A673 (cell line): ENCODE results near the gene C4BPA.

Source experiments
- EZH2 ChIP-seq: fragments of 200-600 bp; sonication (generic); IDR thresholded peaks from 2 replicates; pipeline ENCODE4 v1.6.1; 2017; ENCODE audit warnings: borderline replicate concordance, low read depth, mild to moderate bottlenecking, mixed read lengths, antibody characterized with exemption, low read length; ENCODE audit not compliant: poor library complexity, severe bottlenecking
- TF ChIP-seq, protein P1 (sequence below): fragments of 300-800, 200-600 bp; sonication (generic); conservative IDR thresholded peaks from 2 replicates; pipeline ENCODE4 v1.5.1; 2017; ENCODE audit warnings: low read depth, mild to moderate bottlenecking, antibody characterized with exemption, low read length, moderate library complexity, mixed read lengths

DNA sequence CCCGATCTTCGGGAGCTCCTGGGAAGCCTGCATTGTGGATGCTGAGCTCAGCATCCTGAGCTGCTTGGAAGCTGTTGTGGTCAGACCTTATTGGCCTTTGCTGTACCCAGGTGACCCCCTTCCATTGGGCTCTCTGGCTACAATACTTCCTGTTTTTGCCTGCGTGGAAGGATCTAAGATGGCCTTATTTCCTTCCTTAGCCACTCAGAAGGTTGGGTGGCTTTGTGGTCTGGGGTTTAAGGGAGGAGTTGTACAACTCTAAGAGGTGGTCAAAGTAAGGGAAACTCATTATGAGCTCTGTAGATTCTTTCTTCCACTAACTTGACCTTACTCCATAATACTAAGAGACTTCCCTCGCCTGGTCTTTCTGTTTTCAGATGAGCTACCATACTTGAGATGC is 33.2 kb upstream of the C4BPA start:
- TF ChIP-seq, protein P1, sequence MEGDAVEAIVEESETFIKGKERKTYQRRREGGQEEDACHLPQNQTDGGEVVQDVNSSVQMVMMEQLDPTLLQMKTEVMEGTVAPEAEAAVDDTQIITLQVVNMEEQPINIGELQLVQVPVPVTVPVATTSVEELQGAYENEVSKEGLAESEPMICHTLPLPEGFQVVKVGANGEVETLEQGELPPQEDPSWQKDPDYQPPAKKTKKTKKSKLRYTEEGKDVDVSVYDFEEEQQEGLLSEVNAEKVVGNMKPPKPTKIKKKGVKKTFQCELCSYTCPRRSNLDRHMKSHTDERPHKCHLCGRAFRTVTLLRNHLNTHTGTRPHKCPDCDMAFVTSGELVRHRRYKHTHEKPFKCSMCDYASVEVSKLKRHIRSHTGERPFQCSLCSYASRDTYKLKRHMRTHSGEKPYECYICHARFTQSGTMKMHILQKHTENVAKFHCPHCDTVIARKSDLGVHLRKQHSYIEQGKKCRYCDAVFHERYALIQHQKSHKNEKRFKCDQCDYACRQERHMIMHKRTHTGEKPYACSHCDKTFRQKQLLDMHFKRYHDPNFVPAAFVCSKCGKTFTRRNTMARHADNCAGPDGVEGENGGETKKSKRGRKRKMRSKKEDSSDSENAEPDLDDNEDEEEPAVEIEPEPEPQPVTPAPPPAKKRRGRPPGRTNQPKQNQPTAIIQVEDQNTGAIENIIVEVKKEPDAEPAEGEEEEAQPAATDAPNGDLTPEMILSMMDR: no peak
- TF ChIP-seq EZH2: no peak
